Fibroblast of the aortic adventitia (primary cell): ENCODE results near the gene ABL1. TPM values are rescaled to one million over a fixed set of nuclear protein-coding genes. Genes with fewer than 3 reads are reported as not detected.
A peak's percentile ranks its signal among the peaks of the same experiment; 100 is the strongest.

Source experiments
- DNase-seq: peaks from one replicate; pipeline ENCODE4 v3.0.0-alpha.2; 2010; ENCODE audit warnings: low read depth
- H3K4me3 ChIP-seq: 2 replicates; pipeline ENCODE4 v1.5.1; 2011; ENCODE audit warnings: low read depth, mild to moderate bottlenecking, control low read depth, low read length, moderate library complexity
- CTCF ChIP-seq: IDR thresholded peaks from 2 replicates; pipeline ENCODE4 v1.5.1; 2011; ENCODE audit warnings: mild to moderate bottlenecking, low read length, control low read depth, inconsistent platforms; ENCODE audit not compliant: insufficient read depth
- total RNA-seq: library from RNA; depleted of rRNA; stranded (reverse); fragments of >200 nt; gene quantifications from 2 replicates; pipeline ENCODE4 v1.2.3, GENCODE V29; 2012; ENCODE audit warnings: low replicate concordance

The ABL1 gene
- total RNA-seq, 1 donor, result 73.3 TPM

GRCh38 chr9:130922893-130923610, 88.0 kb downstream of the ABL1 start:
- H3K4me3 ChIP-seq, result no peak overlapping the region
- no peak for TF ChIP-seq CTCF
- no peak for DNase-seq

- no peak for TF ChIP-seq CTCF
- H3K4me3 ChIP-seq, result no peak overlapping the region
- DNase-seq, result no peak
Observed at GRCh38 chr9:130923611-130924447, 88.8 kb downstream of the ABL1 start.

- TF ChIP-seq CTCF, result no peak
- no peak overlapping the region for H3K4me3 ChIP-seq
- no peak for DNase-seq
Observed at GRCh38 chr9:130924448-130924788, 89.4 kb downstream of the ABL1 start.

- no peak overlapping the region for H3K4me3 ChIP-seq
- no peak for TF ChIP-seq CTCF
- DNase-seq, result no peak
Observed at GRCh38 chr9:130925050-130925678, 90.1 kb downstream of the ABL1 start.

- H3K4me3 ChIP-seq, result no peak overlapping the region
- TF ChIP-seq CTCF, result no peak
- no peak for DNase-seq
Observed at GRCh38 chr9:130927338-130927737, 92.3 kb downstream of the ABL1 start.

GRCh38 chr9:130927995-130928900, 93.2 kb downstream of the ABL1 start:
- no peak overlapping the region for H3K4me3 ChIP-seq
- DNase-seq, result peak; percentile 53
- no peak for TF ChIP-seq CTCF
